GM12872 (cell line): ENCODE results near the gene MPO.

Source experiments
- TF ChIP-seq, protein P1 (sequence below): IDR thresholded peaks from 3 replicates; pipeline ENCODE4 v1.5.1; 2011; ENCODE audit warnings: low read depth, mild to moderate bottlenecking, low read length, moderate library complexity; ENCODE audit not compliant: insufficient read depth

The MPO gene

DNA sequence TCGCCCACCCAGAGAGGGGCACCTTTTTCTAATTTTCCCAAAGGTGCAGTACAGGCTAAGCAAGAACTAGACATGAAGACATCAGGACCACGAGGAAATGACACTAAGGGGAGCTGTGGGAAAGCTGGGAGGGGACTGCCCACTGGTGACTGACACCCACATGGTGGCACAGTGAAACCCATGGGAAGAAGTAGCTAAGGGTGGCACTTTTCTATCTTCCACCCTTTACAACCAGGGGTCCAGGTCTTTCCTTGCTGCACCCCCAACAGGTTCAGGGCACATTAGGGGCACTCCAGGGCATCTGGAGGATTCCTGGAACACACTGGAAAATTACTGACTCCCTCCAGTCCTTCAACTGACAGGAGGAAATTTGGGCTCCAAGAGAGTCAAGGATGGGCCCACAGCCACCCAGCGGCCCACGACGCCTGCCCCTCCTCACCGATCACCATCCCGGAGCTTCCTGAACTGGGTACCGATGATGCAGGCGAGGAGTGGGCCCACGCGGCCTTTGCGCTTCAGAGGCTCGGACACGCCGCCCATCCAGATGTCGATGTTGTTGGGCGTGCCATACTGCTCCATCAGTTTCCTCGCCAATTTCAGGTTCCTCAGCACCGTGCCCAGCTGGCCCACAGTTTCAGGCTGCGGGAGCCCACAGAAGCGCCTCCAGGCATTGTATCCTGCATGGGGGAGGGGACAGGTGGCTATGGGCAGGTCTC lies 9.4 kb downstream of the MPO start:
- TF ChIP-seq, protein P1, sequence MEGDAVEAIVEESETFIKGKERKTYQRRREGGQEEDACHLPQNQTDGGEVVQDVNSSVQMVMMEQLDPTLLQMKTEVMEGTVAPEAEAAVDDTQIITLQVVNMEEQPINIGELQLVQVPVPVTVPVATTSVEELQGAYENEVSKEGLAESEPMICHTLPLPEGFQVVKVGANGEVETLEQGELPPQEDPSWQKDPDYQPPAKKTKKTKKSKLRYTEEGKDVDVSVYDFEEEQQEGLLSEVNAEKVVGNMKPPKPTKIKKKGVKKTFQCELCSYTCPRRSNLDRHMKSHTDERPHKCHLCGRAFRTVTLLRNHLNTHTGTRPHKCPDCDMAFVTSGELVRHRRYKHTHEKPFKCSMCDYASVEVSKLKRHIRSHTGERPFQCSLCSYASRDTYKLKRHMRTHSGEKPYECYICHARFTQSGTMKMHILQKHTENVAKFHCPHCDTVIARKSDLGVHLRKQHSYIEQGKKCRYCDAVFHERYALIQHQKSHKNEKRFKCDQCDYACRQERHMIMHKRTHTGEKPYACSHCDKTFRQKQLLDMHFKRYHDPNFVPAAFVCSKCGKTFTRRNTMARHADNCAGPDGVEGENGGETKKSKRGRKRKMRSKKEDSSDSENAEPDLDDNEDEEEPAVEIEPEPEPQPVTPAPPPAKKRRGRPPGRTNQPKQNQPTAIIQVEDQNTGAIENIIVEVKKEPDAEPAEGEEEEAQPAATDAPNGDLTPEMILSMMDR = no peak

DNA sequence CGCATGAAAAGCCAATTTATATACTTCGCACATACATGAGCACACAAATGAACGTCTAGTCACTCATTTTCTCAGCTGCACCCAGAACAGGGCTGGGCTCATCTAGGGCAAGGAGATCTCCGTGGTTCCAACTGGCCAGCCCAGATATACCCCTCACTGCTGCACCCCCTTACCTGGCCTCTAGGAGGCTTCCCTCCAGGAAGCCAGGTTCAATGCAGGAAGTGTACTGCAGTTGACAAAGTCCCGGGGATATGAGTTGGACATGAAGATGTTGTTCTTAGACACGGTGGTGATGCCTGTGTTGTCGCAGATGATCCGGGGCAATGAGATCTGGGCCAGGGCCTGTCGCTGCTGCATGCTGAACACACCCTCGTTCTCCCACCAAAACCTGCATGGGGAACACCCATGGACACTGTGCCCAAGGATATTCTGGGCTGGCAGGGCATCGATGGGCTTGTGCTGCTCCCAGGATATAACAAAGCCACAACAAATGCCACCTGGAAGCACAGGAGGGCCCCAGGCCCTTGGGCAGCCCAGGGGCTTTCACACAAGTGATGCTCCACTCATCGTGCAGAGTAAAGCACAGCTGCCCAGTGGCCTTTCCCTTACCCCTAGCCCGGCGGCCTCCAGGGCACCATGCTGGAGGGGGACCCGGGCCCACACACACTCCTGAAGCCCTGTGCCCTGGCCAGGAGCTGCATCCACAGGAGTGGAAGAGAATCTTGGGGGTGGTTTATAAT lies 10.1 kb downstream of the MPO start:
- TF ChIP-seq, protein P1 = peak; percentile 57; the same call in 2 of the 3 replicates

DNA sequence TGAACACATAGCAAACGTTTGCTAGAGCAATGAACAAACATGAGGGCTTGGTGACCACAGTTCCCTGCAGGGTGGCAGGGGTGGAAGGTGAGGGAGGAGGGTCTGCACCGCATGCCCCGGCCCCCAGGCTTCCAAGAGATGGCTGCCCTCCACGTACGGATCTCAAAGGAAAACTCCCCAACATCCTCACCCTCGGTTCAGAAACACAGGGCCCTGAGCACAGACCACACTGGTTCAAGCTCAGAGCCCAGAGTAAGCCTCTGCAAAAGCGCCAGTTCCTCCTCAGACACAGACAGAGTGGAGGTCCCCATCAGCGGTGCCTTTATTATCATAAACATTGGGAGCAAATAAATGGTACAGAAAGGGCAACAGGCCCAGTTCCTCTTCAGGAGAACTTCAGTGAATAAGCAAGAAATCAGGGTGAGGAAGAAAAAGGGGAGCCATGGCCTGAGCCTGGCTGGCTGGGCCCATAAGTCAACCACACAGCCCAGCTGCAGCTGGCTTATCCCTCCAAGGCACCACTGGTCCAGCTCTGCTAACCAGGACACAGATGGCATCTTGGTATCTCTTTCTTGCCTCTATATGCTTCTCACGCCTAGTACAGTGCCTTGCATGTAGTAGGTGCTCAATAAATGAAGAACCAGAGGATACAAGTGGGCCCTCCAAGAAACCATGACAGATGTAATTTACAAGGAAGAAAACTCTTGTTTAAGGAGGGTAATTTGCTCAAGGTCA lies 11.0 kb downstream of the MPO start:
- TF ChIP-seq, protein P1 = no peak

DNA sequence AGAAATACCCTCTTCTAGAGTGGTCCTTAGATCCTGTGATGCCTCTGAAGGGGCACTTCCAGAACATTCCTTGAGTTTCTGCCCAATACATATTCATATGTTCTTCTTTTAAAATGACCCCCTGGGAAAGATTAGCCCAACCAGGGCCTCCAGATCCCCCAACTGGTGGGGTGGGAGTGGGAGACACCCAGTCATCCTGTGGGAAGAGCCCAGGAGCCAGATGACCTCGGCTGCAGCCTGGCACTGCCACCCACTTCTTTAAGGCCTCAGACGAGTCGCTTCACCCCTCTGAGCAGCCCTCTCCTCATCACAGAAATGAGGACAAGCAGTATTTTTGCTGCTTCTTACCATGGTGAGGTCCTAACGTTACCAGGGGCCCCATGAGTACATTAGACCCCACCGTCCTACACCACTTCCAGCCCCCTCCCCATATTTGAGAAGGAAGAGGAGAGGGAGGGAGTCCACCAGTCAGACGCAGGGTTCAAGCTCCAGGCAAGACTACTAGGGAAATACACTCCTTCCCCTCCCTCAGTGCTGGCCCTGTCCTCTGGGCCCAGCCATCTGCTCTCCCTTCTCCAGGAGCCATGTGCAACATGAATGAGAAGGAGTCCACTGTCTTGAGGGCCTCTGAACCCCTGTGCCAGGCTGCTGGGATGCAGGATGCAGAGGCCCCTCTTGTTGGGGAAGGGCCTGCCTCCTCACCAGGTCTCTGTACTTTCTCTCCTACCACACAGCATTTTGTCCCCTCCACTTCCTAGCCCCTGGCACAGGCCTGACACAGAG lies 11.8 kb downstream of the MPO start:
- TF ChIP-seq, protein P1 = no peak

DNA sequence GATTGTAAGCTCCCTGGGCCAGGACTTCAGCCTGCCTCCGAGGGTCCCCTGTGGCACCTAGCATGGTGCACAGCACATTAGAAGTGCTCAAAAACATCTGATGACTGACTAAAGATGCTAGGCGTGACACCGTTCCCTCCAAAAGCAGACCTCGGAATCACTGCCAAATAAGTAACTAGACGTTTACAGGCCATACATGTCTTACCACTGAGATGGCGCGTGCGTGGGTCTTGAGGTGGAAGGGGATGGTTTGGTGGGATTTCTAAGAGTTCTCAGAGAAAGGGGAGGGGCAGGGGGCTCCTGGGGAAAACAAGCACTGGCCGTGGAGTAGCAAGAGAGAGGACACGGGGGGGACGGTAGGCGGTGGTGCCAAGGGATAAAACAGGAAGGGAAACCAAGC lies 12.4 kb downstream of the MPO start:
- TF ChIP-seq, protein P1 = no peak

DNA sequence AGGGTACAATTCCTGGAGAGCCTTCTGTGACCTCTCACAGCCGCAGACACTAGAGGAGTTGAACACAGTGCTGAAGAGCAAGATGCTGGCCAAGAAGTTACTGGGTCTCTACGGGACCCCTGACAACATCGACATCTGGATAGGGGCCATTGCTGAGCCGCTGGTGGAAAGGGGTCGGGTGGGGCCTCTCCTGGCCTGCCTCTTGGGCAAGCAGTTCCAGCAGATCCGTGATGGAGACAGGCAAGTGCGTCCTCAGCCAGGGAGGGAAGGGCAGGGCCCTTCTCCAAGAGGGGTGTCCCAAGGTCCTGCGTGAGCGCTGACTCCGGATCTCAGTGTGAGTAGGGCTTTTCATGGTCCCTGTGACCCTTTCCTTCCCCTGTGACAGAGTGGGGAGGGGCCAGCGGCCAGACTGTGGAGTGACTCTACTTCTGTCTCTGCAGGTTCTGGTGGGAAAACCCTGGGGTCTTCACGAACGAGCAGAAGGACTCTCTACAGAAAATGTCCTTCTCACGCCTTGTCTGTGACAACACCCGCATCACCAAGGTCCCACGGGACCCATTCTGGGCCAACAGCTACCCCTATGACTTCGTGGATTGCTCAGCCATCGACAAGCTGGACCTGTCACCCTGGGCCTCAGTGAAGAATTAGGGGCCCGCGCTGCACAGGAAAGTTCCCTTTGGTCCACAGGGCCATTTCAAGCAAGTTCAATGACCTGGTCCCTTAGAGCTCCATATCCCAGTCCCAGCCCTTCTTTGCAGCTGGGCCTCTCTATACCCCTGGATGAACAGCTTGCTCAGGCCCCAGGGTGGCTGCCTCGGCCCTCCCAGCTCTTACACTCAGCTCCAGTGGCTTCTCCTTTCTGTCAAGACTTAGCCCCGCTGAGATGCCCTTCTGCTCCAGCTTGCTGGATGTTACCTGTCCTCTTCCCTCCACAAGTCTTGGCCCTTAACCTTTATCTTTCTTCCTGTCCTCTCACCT lies 13.1 kb downstream of the MPO start:
- TF ChIP-seq, protein P1 = no peak
